Measurements from ENCODE around the gene MYO1G. TPM values are rescaled to one million over a fixed set of nuclear protein-coding genes. Genes with fewer than 3 reads are reported as not detected.

MYO1G gene
- total and polyA plus RNA-seq, 2 experiments from 2014 or later, result 0.21 to 0.78 TPM

DNA sequence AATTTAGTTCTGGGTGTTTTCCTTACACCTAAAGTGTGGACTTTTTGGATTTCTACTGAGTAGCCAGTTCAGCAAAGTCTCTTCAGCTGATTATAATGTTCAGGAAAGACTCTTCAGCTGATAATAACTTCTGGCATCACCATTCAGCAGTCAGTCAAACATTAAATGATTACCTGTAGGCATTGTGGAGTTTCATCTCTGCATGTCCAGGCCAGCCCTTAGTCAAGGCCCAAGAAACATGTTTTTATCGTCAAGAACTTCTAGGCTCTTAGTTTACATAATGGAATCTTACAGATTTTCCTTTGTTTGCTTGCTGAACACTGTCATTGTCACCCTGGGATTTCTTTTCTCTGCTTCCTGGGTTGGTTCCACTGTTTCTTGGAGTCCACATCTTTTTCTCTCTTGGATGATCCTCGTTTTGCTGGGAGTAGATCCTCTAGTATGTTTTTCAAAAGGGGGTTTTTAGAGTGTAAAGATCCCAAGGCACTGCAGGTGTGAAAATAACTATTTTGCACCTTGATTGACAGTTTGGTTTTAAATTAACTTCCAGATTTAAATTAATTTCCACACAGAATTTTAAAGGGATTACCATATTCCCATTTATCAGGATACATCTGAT lies 45.4 kb upstream of the MYO1G start:
- H3K4me3 ChIP-seq, result no peak overlapping the region
- H3K36me3 ChIP-seq, result no peaks in the 10 kb centered on the region
- no peak for DNase-seq (ENCODE audit: low read depth in 1 of 2, low spot score in 1 of 2)
- TF ChIP-seq, protein P1, sequence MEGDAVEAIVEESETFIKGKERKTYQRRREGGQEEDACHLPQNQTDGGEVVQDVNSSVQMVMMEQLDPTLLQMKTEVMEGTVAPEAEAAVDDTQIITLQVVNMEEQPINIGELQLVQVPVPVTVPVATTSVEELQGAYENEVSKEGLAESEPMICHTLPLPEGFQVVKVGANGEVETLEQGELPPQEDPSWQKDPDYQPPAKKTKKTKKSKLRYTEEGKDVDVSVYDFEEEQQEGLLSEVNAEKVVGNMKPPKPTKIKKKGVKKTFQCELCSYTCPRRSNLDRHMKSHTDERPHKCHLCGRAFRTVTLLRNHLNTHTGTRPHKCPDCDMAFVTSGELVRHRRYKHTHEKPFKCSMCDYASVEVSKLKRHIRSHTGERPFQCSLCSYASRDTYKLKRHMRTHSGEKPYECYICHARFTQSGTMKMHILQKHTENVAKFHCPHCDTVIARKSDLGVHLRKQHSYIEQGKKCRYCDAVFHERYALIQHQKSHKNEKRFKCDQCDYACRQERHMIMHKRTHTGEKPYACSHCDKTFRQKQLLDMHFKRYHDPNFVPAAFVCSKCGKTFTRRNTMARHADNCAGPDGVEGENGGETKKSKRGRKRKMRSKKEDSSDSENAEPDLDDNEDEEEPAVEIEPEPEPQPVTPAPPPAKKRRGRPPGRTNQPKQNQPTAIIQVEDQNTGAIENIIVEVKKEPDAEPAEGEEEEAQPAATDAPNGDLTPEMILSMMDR (IDR thresholded peaks at IDR 0.05; ENCODE audit: low read depth, low read length), result no peak
- no peaks in the 10 kb centered on the region for H3K9me3 ChIP-seq (ENCODE audit: low read depth)
- H3K27me3 ChIP-seq, result no peaks in the 10 kb centered on the region
- no peak overlapping the region for H3K27ac ChIP-seq
- no peaks in the 10 kb centered on the region for H3K4me1 ChIP-seq (ENCODE audit: low read depth)

DNA sequence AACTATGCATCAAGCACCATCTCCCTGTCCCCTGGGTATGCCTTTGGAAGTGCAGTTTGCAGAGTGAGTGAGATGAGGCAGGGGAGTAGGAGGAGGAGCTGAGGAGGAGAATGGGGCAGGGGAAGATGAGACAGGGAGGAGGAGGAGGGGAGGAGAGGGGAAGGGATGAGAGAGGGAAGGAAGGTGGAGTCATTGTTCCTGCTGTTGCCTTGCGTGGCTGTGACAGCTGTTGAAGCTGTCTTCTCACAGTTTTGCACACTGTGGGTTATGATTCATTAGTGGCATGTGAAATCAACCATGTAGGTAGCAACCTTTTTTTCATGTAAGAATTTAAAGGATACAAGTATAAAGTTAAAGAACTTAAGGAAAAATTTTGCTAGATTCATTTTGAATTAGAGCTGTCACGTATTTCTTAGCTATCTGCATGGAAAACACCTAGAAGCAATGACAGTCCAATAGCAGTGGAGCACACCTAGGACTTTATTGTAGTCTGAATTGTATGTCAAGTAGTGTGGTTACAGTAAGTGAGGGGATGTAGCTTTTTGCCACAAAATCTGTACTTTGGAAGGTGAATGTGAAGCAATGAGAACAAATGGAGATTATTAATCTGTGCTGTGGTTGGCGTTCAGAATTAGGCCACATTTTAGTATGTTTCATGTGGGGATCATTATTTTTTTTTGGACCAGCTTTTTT lies 42.9 kb upstream of the MYO1G start:
- peak in 1 of 2 donors; percentile 25 for DNase-seq (ENCODE audit: low read depth in 1 of 2, low spot score in 1 of 2)

DNA sequence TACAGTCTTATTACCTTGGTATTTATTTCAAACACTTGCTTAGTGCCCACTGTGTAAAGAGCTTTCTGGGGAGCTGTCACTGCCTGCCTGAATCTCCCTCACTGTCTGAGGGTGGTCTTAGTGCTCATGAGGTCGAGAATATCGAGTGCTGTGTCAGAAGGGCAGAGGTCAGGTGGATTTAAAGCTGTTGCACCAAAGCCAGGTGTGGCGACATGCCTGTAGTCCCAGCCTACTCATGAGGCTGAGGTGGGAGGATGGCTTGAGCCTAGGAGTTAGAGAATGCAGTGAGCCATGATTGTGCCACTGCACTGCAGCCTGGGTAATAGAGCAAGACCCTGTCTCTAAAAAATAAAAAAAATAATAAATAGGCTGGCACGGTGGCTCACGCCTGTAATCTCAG lies 42.1 kb upstream of the MYO1G start:
- H3K9me3 ChIP-seq (ENCODE audit: low read depth), result no peaks in the 10 kb centered on the region
- no peak overlapping the region for H3K4me3 ChIP-seq
- TF ChIP-seq, protein P1 (IDR thresholded peaks at IDR 0.05; ENCODE audit: low read depth, low read length), result no peak
- DNase-seq (ENCODE audit: low read depth in 1 of 2, low spot score in 1 of 2), result no peak
- no peaks in the 10 kb centered on the region for H3K4me1 ChIP-seq (ENCODE audit: low read depth)
- H3K36me3 ChIP-seq, result no peaks in the 10 kb centered on the region
- no peak overlapping the region for H3K27ac ChIP-seq
- no peaks in the 10 kb centered on the region for H3K27me3 ChIP-seq

More for the DNA sequence above, 42.9 kb upstream of the MYO1G start:
- Histone ChIP-seq H3K4me3 (no peak overlapping the region), H3K27ac (no peak overlapping the region), H3K4me1 (ENCODE audit: low read depth) (no peaks in the 10 kb centered on the region), H3K27me3 (no peaks in the 10 kb centered on the region), H3K9me3 (ENCODE audit: low read depth) (no peaks in the 10 kb centered on the region), H3K36me3 (no peaks in the 10 kb centered on the region)
- TF ChIP-seq, protein P1 (IDR thresholded peaks at IDR 0.05; ENCODE audit: low read depth, low read length), result no peak

DNA sequence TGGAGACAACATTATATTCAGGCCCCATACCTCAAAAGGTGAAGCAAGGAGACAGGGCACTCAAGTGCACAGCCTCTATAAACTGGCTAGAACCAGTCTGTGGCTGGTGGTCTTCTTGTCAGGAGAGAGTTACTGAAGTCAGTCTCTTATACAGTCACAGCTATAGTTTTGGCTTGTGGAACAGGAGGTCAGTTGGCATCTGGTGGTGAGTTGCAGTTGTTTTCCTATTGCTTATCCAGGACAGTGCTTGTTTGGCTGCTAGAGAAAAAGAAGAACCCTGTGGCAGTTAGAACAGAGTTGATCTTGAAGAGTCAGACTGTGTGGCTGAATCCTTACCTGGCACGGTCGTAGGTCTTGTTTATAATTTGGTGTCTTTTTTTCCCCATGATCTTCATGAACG lies 38.4 kb upstream of the MYO1G start:
- TF ChIP-seq, protein P1 (IDR thresholded peaks at IDR 0.05; ENCODE audit: low read depth, low read length), result no peak
- Histone ChIP-seq H3K4me3 (no peak overlapping the region), H3K9me3 (ENCODE audit: low read depth) (no peaks in the 10 kb centered on the region)

DNA sequence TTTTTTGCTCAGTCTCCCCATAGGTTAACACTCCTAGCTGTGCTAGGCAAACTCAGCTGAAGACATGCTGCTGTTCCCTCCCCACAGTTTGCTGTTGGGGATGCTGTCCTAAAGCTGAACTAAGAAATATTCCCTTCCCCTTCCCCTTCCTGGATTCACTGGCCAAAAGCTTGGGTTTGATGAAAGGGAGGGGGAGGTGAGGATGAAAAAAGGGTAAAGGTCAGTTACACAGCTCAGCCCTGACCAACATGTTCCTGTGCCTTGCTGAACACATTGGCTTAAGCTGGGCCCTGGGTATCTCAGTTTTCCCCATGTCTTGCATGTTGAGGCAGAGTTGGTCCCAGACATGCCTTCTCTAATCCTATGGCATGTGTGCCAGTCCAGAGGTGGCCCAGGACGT lies 36.5 kb upstream of the MYO1G start:
- DNase-seq (ENCODE audit: low read depth in 1 of 2, low spot score in 1 of 2), result no peak
- Histone ChIP-seq H3K4me3 (no peak overlapping the region), H3K36me3 (no peaks in the 10 kb centered on the region), H3K27me3 (no peaks in the 10 kb centered on the region), H3K9me3 (ENCODE audit: low read depth) (no peaks in the 10 kb centered on the region), H3K27ac (no peak overlapping the region), H3K4me1 (ENCODE audit: low read depth) (no peaks in the 10 kb centered on the region)
- TF ChIP-seq, protein P1 (IDR thresholded peaks at IDR 0.05; ENCODE audit: low read depth, low read length), result no peak

More for the DNA sequence above, 38.4 kb upstream of the MYO1G start:
- H3K27me3 ChIP-seq, result no peaks in the 10 kb centered on the region
- H3K27ac ChIP-seq, result peak overlapping the region; percentile 36
- no peak for DNase-seq (ENCODE audit: low read depth in 1 of 2, low spot score in 1 of 2)
- no peaks in the 10 kb centered on the region for H3K36me3 ChIP-seq
- no peaks in the 10 kb centered on the region for H3K4me1 ChIP-seq (ENCODE audit: low read depth)
